H1 (cell line): Measurements from ENCODE around the gene MUSTN1. TPM values are rescaled to one million over a fixed set of nuclear protein-coding genes. Genes with fewer than 3 reads are reported as not detected.

Experiments
- BACH1 ChIP-seq: IDR thresholded peaks from 2 replicates; pipeline ENCODE4 v1.6.1; 2012; ENCODE audit warnings: low read length, improper control_type of control experiment
- CEBPB ChIP-seq: IDR thresholded peaks from 2 replicates; pipeline ENCODE4 v1.6.1; 2012; ENCODE audit warnings: low read depth, low read length
- CHD7 ChIP-seq: fragments of 300-600 bp; sonication (generic); IDR thresholded peaks from 2 replicates; pipeline ENCODE4 v1.7.1; 2012; ENCODE audit warnings: low read length, moderate library complexity, mild to moderate bottlenecking, inconsistent platforms; ENCODE audit not compliant: insufficient replicate concordance
- EGR1 ChIP-seq: IDR thresholded peaks from 2 replicates; pipeline ENCODE4 v1.6.1; 2011; ENCODE audit warnings: low read depth, low read length, borderline replicate concordance
- FOSL1 ChIP-seq: IDR thresholded peaks from 2 replicates; pipeline ENCODE4 v1.6.1; 2011; ENCODE audit warnings: mild to moderate bottlenecking, low read depth, low read length, moderate library complexity; ENCODE audit not compliant: insufficient read depth
- KDM5A ChIP-seq: fragments of 200-600 bp; IDR thresholded peaks from 2 replicates; pipeline ENCODE4 v1.7.1; 2012; ENCODE audit warnings: mild to moderate bottlenecking, low read length, inconsistent platforms, mixed read lengths
- POLR2AphosphoS5 ChIP-seq: IDR thresholded peaks from 2 replicates; pipeline ENCODE4 v1.6.1; 2011; ENCODE audit warnings: low read depth, low read length
- RBBP5 ChIP-seq: IDR thresholded peaks from 2 replicates; pipeline ENCODE4 v1.7.1; 2012; ENCODE audit warnings: low read depth, mild to moderate bottlenecking, inconsistent platforms, low read length, moderate library complexity, borderline replicate concordance
- RFX5 ChIP-seq: IDR thresholded peaks from 2 replicates; pipeline ENCODE4 v1.6.1; 2011; ENCODE audit warnings: low read depth, low read length, improper control_type of control experiment, borderline replicate concordance
- SIN3A ChIP-seq, 2 experiments: IDR thresholded peaks in 1 of 2; conservative IDR thresholded peaks in 1 of 2; 2 replicates each; pipeline ENCODE4 v1.6.1; 2011 to 2012; ENCODE audit warnings: low read length in 2 of 2, improper control_type of control experiment in 1 of 2, low read depth in 1 of 2, mild to moderate bottlenecking in 1 of 2
- SIRT6 ChIP-seq: IDR thresholded peaks from one replicate; pipeline ENCODE4 v1.7.1; 2012; ENCODE audit warnings: low read length, inconsistent platforms
- SP4 ChIP-seq: IDR thresholded peaks from 2 replicates; pipeline ENCODE4 v1.6.1; 2012; ENCODE audit warnings: low read length, inconsistent platforms
- polyA plus RNA-seq, 7 experiments: library from polyadenylated mRNA; depleted of rRNA in 3 of 7; stranded (reverse) in 5 of 7; unstranded in 2 of 7; fragments of >200 nt in 5 of 7; fragments of 200-250 nt in 2 of 7; gene quantifications; 1 replicate in 5 of 7; 2 replicates in 1 of 7; 4 replicates in 1 of 7; pipeline versions ENCODE4 v1.2.1 to v1.2.3, GENCODE V29; 2011 to 2013; ENCODE audit warnings: missing spikeins in 2 of 7, mixed read lengths in 2 of 7
- total RNA-seq: library from RNA; stranded (reverse); fragmentation: NEBNext Ultra II Directional; extraction: Animal tissue kit (Norgen Biotek cat#: 25700); gene quantifications from 2 replicates; pipeline ENCODE4 v1.2.1, GENCODE V29; 2021

MUSTN1 gene
- total and polyA plus RNA-seq, 2 of the 8 experiments (the other 6 are each of a cell fraction or from before 2014, with no cell fraction given), result 1.1 to 2.4 TPM

GRCh38 chr3:52795298-52795900 lies 39.4 kb downstream of the MUSTN1 start (continued):
- TF ChIP-seq CHD7, result no peak
- no peak for TF ChIP-seq BACH1
- TF ChIP-seq POLR2AphosphoS5, result no peak
- no peak for TF ChIP-seq SP4
- no peak for TF ChIP-seq SIN3A (conservative IDR thresholded peaks at IDR 0.05 in 1 of 2, IDR thresholded peaks at IDR 0.05 in 1 of 2; ENCODE audit: low read depth in 1 of 2, low read length in 2 of 2)
- no peak for TF ChIP-seq KDM5A
- no peak for TF ChIP-seq RFX5
- TF ChIP-seq RBBP5, result no peak
- no peak for TF ChIP-seq SIRT6
- no peak for TF ChIP-seq CEBPB
- no peak for TF ChIP-seq EGR1
- TF ChIP-seq FOSL1, result no peak
